Liver (tissue), 9 donors: ENCODE results near the gene IPPK. TPM values are rescaled to one million over a fixed set of nuclear protein-coding genes. Genes with fewer than 3 reads are reported as not detected.

Experiments used
- DNase-seq: peaks from one replicate; pipeline ENCODE4 v3.0.0-alpha.2; 2017; ENCODE audit warnings: low spot score
- H3K27ac ChIP-seq, 2 donors: one replicate each; pipeline ENCODE4 v1.7.0; 2013; ENCODE audit warnings: inconsistent platforms in 2 of 2, low read length in 2 of 2, control low read depth in 1 of 2, low read depth in 1 of 2, mild to moderate bottlenecking in 1 of 2
- H3K27me3 ChIP-seq, 4 donors: one replicate each; pipeline versions ENCODE4 v1.6.1 to v1.7.0; 2013; ENCODE audit warnings: low read length in 3 of 4, inconsistent platforms in 1 of 4, mild to moderate bottlenecking in 1 of 4, moderate library complexity in 1 of 4; ENCODE audit not compliant: control insufficient read depth in 4 of 4, insufficient read depth in 4 of 4
- H3K36me3 ChIP-seq, 4 donors: one replicate each; pipeline versions ENCODE4 v1.6.1 to v1.7.0; 2013; ENCODE audit warnings: low read length in 3 of 4, mild to moderate bottlenecking in 3 of 4, low read depth in 1 of 4, moderate library complexity in 1 of 4; ENCODE audit not compliant: control insufficient read depth in 4 of 4, insufficient read depth in 3 of 4
- H3K4me1 ChIP-seq, 4 donors: one replicate each; pipeline versions ENCODE4 v1.6.1 to v1.7.0; 2013; ENCODE audit warnings: low read length in 3 of 4, mild to moderate bottlenecking in 3 of 4, moderate library complexity in 1 of 4; ENCODE audit not compliant: control insufficient read depth in 4 of 4, insufficient read depth in 4 of 4
- H3K4me3 ChIP-seq, 3 donors: one replicate each; pipeline versions ENCODE4 v1.6.1 to v1.7.0; 2013; ENCODE audit warnings: low read length in 3 of 3, control low read depth in 1 of 3, low read depth in 1 of 3, mild to moderate bottlenecking in 1 of 3
- H3K9ac ChIP-seq, 2 donors: one replicate each; pipeline ENCODE4 v1.7.0; 2013; ENCODE audit warnings: low read length in 2 of 2, mild to moderate bottlenecking in 2 of 2, moderate library complexity in 2 of 2, control low read depth in 1 of 2, low read depth in 1 of 2
- H3K9me3 ChIP-seq, 4 donors: one replicate each; pipeline versions ENCODE4 v1.6.1 to v1.7.0; 2013; ENCODE audit warnings: low read length in 3 of 4; ENCODE audit not compliant: control insufficient read depth in 4 of 4
- EGR1 ChIP-seq, 2 donors: IDR thresholded peaks; 2 replicates each; pipeline ENCODE4 v1.6.1; 2016 to 2018; ENCODE audit warnings: antibody characterized with exemption in 2 of 2, low read depth in 2 of 2
- FOXA1 ChIP-seq: IDR thresholded peaks from 2 replicates; pipeline ENCODE4 v1.6.1; 2016; ENCODE audit warnings: antibody characterized with exemption
- FOXA2 ChIP-seq: IDR thresholded peaks from 2 replicates; pipeline ENCODE4 v1.6.1; 2016; ENCODE audit warnings: antibody characterized with exemption
- GABPA ChIP-seq, 2 donors: IDR thresholded peaks in 1 of 2; conservative IDR thresholded peaks in 1 of 2; 2 replicates each; pipeline ENCODE4 v1.6.1; 2016; ENCODE audit warnings: antibody characterized with exemption in 2 of 2, mild to moderate bottlenecking in 1 of 2, moderate library complexity in 1 of 2
- HNF4A ChIP-seq, 2 donors: conservative IDR thresholded peaks; 2 replicates each; pipeline ENCODE4 v1.6.1; 2016; ENCODE audit warnings: antibody characterized with exemption in 2 of 2, mild to moderate bottlenecking in 2 of 2
- HNF4G ChIP-seq: IDR thresholded peaks from 2 replicates; pipeline ENCODE4 v1.6.1; 2016; ENCODE audit warnings: antibody characterized with exemption
- JUND ChIP-seq, 2 donors: IDR thresholded peaks; 2 replicates each; pipeline ENCODE4 v1.6.1; 2016; ENCODE audit warnings: antibody characterized with exemption in 2 of 2
- NR2F2 ChIP-seq: IDR thresholded peaks from 2 replicates; pipeline ENCODE4 v1.6.1; 2016; ENCODE audit warnings: antibody characterized with exemption
- RAD21 ChIP-seq, 2 donors: IDR thresholded peaks; 2 replicates each; pipeline ENCODE4 v1.6.1; 2016; ENCODE audit warnings: antibody characterized with exemption in 2 of 2, mild to moderate bottlenecking in 2 of 2
- REST ChIP-seq: IDR thresholded peaks from 2 replicates; pipeline ENCODE4 v1.6.1; 2016; ENCODE audit warnings: antibody characterized with exemption, mild to moderate bottlenecking
- RXRA ChIP-seq, 2 donors: IDR thresholded peaks; 2 replicates each; pipeline ENCODE4 v1.6.1; 2017 to 2018; ENCODE audit warnings: antibody characterized with exemption in 2 of 2, mild to moderate bottlenecking in 1 of 2
- SP1 ChIP-seq: IDR thresholded peaks from 2 replicates; pipeline ENCODE4 v1.6.1; 2018; ENCODE audit warnings: antibody characterized with exemption, mild to moderate bottlenecking
- TAF1 ChIP-seq: conservative IDR thresholded peaks from 2 replicates; pipeline ENCODE4 v1.6.1; 2016; ENCODE audit warnings: antibody characterized with exemption, mild to moderate bottlenecking
- YY1 ChIP-seq: IDR thresholded peaks from 2 replicates; pipeline ENCODE4 v1.6.1; 2016; ENCODE audit warnings: antibody characterized with exemption, mild to moderate bottlenecking
- WGBS: extraction: QIAGEN DNeasy Blood & Tissue Kit; methylation state at CpG from one replicate; pipeline ENCODE4 v1.1.7; 2013; 5-methylcytosine and 5-hydroxymethylcytosine counted together
- polyA plus RNA-seq, 2 donors: library from polyadenylated mRNA; stranded (reverse) in 1 of 2; unstranded in 1 of 2; fragments of 200-250 nt in 1 of 2; fragments of >200 nt in 1 of 2; fragmentation: Nextera tagmentation in 1 of 2; extraction: Ambion mirVana in 1 of 2; gene quantifications; one replicate each; pipeline versions ENCODE4 v1.2.1 to v1.2.3, GENCODE V29; 2013 to 2015
- total RNA-seq, 2 donors: library from RNA; depleted of rRNA; stranded (reverse); fragments of >200 nt; gene quantifications; one replicate each; pipeline ENCODE4 v1.2.3, GENCODE V29; 2014
- TF ChIP-seq, protein P1 (sequence below): IDR thresholded peaks from 2 replicates; pipeline ENCODE4 v1.6.1; 2016; ENCODE audit warnings: antibody characterized with exemption
- TF ChIP-seq, protein P2 (sequence below): IDR thresholded peaks from 2 replicates; pipeline ENCODE4 v1.6.1; 2016; ENCODE audit warnings: antibody characterized with exemption
- TF ChIP-seq, protein P3 (sequence below): fragments of 150-350 bp; IDR thresholded peaks from 2 replicates; pipeline ENCODE4 v1.5.1; 2017; ENCODE audit warnings: improper control_type of control experiment, low read depth, low read length; ENCODE audit not compliant: missing input control
- TF ChIP-seq, protein P4 (sequence below): IDR thresholded peaks from 2 replicates; pipeline ENCODE4 v1.6.1; 2016; ENCODE audit warnings: antibody characterized with exemption
- donor health status: healthy.
- donor health status: healthy.
- donor health status: healthy.
- donor health status: healthy.
- donor health status: healthy.

IPPK gene, protein sequence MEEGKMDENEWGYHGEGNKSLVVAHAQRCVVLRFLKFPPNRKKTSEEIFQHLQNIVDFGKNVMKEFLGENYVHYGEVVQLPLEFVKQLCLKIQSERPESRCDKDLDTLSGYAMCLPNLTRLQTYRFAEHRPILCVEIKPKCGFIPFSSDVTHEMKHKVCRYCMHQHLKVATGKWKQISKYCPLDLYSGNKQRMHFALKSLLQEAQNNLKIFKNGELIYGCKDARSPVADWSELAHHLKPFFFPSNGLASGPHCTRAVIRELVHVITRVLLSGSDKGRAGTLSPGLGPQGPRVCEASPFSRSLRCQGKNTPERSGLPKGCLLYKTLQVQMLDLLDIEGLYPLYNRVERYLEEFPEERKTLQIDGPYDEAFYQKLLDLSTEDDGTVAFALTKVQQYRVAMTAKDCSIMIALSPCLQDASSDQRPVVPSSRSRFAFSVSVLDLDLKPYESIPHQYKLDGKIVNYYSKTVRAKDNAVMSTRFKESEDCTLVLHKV
- total RNA-seq (1 to 10 TPM; 2.9 to 5.9 TPM), polyA plus RNA-seq (1 to 10 TPM; 2.1 to 4.2 TPM)

DNA sequence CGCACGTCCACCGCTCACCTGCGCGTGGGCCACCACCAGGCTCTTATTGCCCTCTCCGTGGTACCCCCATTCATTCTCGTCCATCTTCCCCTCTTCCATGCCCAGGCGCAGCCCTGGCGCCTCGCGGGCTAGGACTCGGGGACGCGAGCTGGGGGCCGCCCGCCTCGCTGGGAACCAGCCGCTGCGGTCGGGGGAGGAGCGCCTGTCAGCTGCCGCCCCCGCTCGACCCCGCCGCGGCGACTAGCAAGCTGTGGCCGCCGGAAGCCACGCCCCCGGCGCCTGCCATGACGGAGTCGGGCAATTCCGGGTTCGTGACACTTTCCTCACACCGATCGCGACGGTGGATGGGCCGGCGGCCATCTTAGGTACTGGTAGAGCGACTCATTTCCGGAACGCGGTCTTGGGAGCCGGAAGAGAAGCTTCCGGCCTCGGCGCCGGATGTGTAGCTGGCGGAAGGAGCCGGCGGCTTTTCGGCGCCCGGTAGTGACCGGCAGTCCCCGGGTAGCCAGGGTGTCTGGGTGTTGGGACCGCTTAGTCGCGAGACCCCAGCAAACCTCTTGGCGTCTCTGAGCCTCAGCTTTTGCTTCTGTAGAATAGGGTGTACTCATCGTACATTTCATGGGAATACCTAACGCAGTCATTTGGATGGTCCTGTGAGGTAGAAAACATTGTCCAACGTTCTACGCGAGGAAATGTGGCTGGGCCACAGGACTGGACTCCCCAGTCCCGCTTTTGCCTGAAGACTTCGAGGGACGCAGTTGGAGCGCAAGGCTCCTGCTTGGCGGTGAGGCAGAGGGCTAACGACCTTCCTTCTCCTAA lies at the start of gene IPPK:
IPPK (minus strand) TSS at position 242 of the 819 bp plus-strand sequence; CDS start at position 99, 143 bp downstream.
- Histone ChIP-seq H3K9me3 (no peaks in the 10 kb centered on the region), H3K4me1 (peaks cover 11 to 37% (median 29%) of the 10 kb centered on the region in 4 donors), H3K27me3 (no peaks in the 10 kb centered on the region), H3K27ac (peak within 1 kb of the TSS; percentile 88 to 93), H3K9ac (peak within 1 kb of the TSS; percentile 97 to 98), H3K4me3 (peak within 1 kb of the TSS; percentile 83 to 100 (median 97)), H3K36me3 (no peaks in the 10 kb centered on the region)
- peak; percentile 94 for DNase-seq
- under 1% methylated on average over 75 of the region's 75 CpGs for WGBS
- TF ChIP-seq HNF4G: no peak
- TF ChIP-seq, protein P1, sequence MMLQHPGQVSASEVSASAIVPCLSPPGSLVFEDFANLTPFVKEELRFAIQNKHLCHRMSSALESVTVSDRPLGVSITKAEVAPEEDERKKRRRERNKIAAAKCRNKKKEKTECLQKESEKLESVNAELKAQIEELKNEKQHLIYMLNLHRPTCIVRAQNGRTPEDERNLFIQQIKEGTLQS: no peak
- TF ChIP-seq GABPA (IDR thresholded peaks at IDR 0.05 in 1 of 2, conservative IDR thresholded peaks at IDR 0.05 in 1 of 2): peak; percentile 96 to 99
- TF ChIP-seq EGR1 (IDR thresholded peaks at IDR 0.05; ENCODE audit: low read depth in 2 of 2): peak; percentile 94 to 97
- no peak for TF ChIP-seq HNF4A (conservative IDR thresholded peaks at IDR 0.05)
- TF ChIP-seq SP1: peak; percentile 73
- TF ChIP-seq RAD21 (IDR thresholded peaks at IDR 0.05): peak; percentile 25 to 36
- TF ChIP-seq, protein P2, sequence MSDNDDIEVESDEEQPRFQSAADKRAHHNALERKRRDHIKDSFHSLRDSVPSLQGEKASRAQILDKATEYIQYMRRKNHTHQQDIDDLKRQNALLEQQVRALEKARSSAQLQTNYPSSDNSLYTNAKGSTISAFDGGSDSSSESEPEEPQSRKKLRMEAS: peak; percentile 97
- TF ChIP-seq NR2F2: peak; percentile 63
- no peak for TF ChIP-seq FOXA2
- TF ChIP-seq YY1: peak; percentile 99
- peak in 1 of 2 donors; percentile 54 for TF ChIP-seq JUND (IDR thresholded peaks at IDR 0.05)
- no peak for TF ChIP-seq FOXA1
- TF ChIP-seq REST: peak; percentile 39
- peak; percentile 69 to 74 for TF ChIP-seq RXRA (IDR thresholded peaks at IDR 0.05)
- TF ChIP-seq, protein P3, sequence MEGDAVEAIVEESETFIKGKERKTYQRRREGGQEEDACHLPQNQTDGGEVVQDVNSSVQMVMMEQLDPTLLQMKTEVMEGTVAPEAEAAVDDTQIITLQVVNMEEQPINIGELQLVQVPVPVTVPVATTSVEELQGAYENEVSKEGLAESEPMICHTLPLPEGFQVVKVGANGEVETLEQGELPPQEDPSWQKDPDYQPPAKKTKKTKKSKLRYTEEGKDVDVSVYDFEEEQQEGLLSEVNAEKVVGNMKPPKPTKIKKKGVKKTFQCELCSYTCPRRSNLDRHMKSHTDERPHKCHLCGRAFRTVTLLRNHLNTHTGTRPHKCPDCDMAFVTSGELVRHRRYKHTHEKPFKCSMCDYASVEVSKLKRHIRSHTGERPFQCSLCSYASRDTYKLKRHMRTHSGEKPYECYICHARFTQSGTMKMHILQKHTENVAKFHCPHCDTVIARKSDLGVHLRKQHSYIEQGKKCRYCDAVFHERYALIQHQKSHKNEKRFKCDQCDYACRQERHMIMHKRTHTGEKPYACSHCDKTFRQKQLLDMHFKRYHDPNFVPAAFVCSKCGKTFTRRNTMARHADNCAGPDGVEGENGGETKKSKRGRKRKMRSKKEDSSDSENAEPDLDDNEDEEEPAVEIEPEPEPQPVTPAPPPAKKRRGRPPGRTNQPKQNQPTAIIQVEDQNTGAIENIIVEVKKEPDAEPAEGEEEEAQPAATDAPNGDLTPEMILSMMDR: no peak
- TF ChIP-seq, protein P4, sequence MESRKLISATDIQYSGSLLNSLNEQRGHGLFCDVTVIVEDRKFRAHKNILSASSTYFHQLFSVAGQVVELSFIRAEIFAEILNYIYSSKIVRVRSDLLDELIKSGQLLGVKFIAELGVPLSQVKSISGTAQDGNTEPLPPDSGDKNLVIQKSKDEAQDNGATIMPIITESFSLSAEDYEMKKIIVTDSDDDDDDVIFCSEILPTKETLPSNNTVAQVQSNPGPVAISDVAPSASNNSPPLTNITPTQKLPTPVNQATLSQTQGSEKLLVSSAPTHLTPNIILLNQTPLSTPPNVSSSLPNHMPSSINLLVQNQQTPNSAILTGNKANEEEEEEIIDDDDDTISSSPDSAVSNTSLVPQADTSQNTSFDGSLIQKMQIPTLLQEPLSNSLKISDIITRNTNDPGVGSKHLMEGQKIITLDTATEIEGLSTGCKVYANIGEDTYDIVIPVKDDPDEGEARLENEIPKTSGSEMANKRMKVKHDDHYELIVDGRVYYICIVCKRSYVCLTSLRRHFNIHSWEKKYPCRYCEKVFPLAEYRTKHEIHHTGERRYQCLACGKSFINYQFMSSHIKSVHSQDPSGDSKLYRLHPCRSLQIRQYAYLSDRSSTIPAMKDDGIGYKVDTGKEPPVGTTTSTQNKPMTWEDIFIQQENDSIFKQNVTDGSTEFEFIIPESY: no peak
- TF ChIP-seq TAF1: peak; percentile 61
